H1 (cell line): ENCODE results near the gene ASCC1. TPM values are rescaled to one million over a fixed set of nuclear protein-coding genes. Genes with fewer than 3 reads are reported as not detected.

Experiments
- CTCF ChIA-PET: fragments of 300-600 bp; sonication (Branson Sonifier 250); formaldehyde crosslinking; loops from one replicate; lab custom pipeline; 2021; ENCODE audit not compliant: partially characterized antibody; lab: Charles Lee
- POLR2A ChIA-PET: fragments of 300-600 bp; sonication (Branson Sonifier 250); formaldehyde crosslinking; loops from one replicate; lab custom pipeline; 2021; ENCODE audit warnings: inconsistent platforms; ENCODE audit not compliant: partially characterized antibody; lab: Charles Lee
- DNase-seq, 2 experiments: peaks; one replicate each; pipeline versions ENCODE4 v3.0.0 to v3.0.0-alpha.2; 2010 to 2022; ENCODE audit warnings: low spot score in 2 of 2, low read depth in 1 of 2, mixed read lengths in 1 of 2
- FAIRE-seq: peaks from 2 replicates; lab custom pipeline; 2011; peaks lifted over from hg19 to GRCh38; lab: Jason Lieb, UNC
- H2AFZ ChIP-seq: 2 replicates; pipeline ENCODE4 v1.8.1; 2012; ENCODE audit warnings: low read length, inconsistent platforms
- H2AK5ac ChIP-seq: 2 replicates; pipeline ENCODE4 v1.6.1; 2013; ENCODE audit warnings: low read depth, low read length
- H2BK120ac ChIP-seq: replicated peaks from 2 replicates; pipeline ENCODE3; 2013; ENCODE audit warnings: low read depth, low read length, inconsistent platforms
- H2BK12ac ChIP-seq: 2 replicates; pipeline ENCODE4 v1.6.1; 2013; ENCODE audit warnings: low read depth, low read length
- H2BK15ac ChIP-seq: 2 replicates; pipeline ENCODE4 v1.6.1; 2013; ENCODE audit warnings: low read length
- H2BK20ac ChIP-seq: 2 replicates; pipeline ENCODE4 v1.6.1; 2013; ENCODE audit warnings: low read length
- H2BK5ac ChIP-seq: 2 replicates; pipeline ENCODE4 v1.6.1; 2013; ENCODE audit warnings: low read depth, low read length
- H3K14ac ChIP-seq: 2 replicates; pipeline ENCODE4 v1.6.1; 2013; ENCODE audit warnings: inconsistent platforms; ENCODE audit not compliant: insufficient read length
- H3K18ac ChIP-seq: 2 replicates; pipeline ENCODE4 v1.6.1; 2013; ENCODE audit warnings: low read length; ENCODE audit errors: extremely low read depth
- H3K23ac ChIP-seq: 2 replicates; pipeline ENCODE4 v1.6.1; 2013; ENCODE audit warnings: inconsistent platforms; ENCODE audit not compliant: insufficient read length
- H3K23me2 ChIP-seq: 2 replicates; pipeline ENCODE4 v1.6.1; 2013; ENCODE audit warnings: low read depth, low read length
- H3K27ac ChIP-seq: 2 replicates; pipeline ENCODE4 v1.6.1; 2011; ENCODE audit warnings: low read depth, low read length, inconsistent platforms
- H3K27me3 ChIP-seq, 4 experiments: replicated peaks in 1 of 4; 1 replicate in 1 of 4; 2 replicates in 3 of 4; pipeline versions ENCODE4 v1.6.1 to v1.8.1; 2011 to 2013; ENCODE audit warnings: low read length in 3 of 4, mild to moderate bottlenecking in 3 of 4, inconsistent platforms in 2 of 4, mixed read lengths in 2 of 4, moderate library complexity in 1 of 4; ENCODE audit not compliant: control insufficient read depth in 3 of 4, insufficient read depth in 3 of 4; ENCODE audit errors: extremely low read depth in 1 of 4
- H3K36me3 ChIP-seq, 4 experiments: 2 replicates each; pipeline versions ENCODE4 v1.6.1 to v1.8.1; 2011 to 2013; ENCODE audit warnings: mild to moderate bottlenecking in 4 of 4, low read length in 3 of 4, moderate library complexity in 2 of 4, control low read depth in 1 of 4, inconsistent platforms in 1 of 4; ENCODE audit not compliant: insufficient read depth in 4 of 4, control insufficient read depth in 2 of 4
- H3K4ac ChIP-seq: replicated peaks from 2 replicates; pipeline ENCODE3; 2013; ENCODE audit warnings: low read length, low read depth, mixed read lengths, inconsistent platforms; ENCODE audit not compliant: insufficient read length
- H3K4me1 ChIP-seq, 4 experiments: replicated peaks in 1 of 4; 1 replicate in 1 of 4; 2 replicates in 3 of 4; pipeline versions ENCODE4 v1.6.1 to v1.8.1; 2011 to 2013; ENCODE audit warnings: low read length in 3 of 4, inconsistent platforms in 2 of 4, mixed read lengths in 1 of 4; ENCODE audit not compliant: insufficient read depth in 4 of 4, control insufficient read depth in 3 of 4
- H3K4me2 ChIP-seq, 2 experiments: 2 replicates each; pipeline versions ENCODE4 v1.6.1 to v1.8.1; 2011 to 2013; ENCODE audit warnings: low read depth in 2 of 2, low read length in 2 of 2, control low read depth in 1 of 2, inconsistent platforms in 1 of 2, mild to moderate bottlenecking in 1 of 2; ENCODE audit not compliant: insufficient read depth in 1 of 2
- H3K4me3 ChIP-seq, 4 experiments: fragments of 200-600, 300-600 bp in 1 of 4; sonication (generic), shearing (Covaris generic), sonication (Bioruptor Twin) in 1 of 4; 2 replicates each; pipeline versions ENCODE4 v1.5.1 to v1.8.1; 2011 to 2016; ENCODE audit warnings: low read length in 4 of 4, low read depth in 3 of 4, control low read depth in 2 of 4, inconsistent platforms in 2 of 4, mild to moderate bottlenecking in 2 of 4, mixed read lengths in 1 of 4, moderate library complexity in 1 of 4; ENCODE audit not compliant: insufficient read depth in 2 of 4; ENCODE audit errors: extremely low read depth in 1 of 4
- H3K56ac ChIP-seq: replicated peaks from 2 replicates; pipeline ENCODE3; 2013; ENCODE audit warnings: low read depth, mild to moderate bottlenecking, mixed read lengths, low read length, inconsistent platforms; ENCODE audit not compliant: insufficient read length
- H3K79me1 ChIP-seq: 2 replicates; pipeline ENCODE4 v1.6.1; 2013; ENCODE audit warnings: low read depth, low read length, control low read depth
- H3K79me2 ChIP-seq, 2 experiments: 2 replicates each; pipeline versions ENCODE4 v1.6.1 to v1.8.1; 2012 to 2013; ENCODE audit warnings: low read length in 2 of 2, mild to moderate bottlenecking in 2 of 2, inconsistent platforms in 1 of 2; ENCODE audit not compliant: insufficient read depth in 2 of 2, control insufficient read depth in 1 of 2
- H3K9ac ChIP-seq, 4 experiments: replicated peaks in 1 of 4; 1 replicate in 1 of 4; 2 replicates in 3 of 4; pipeline versions ENCODE4 v1.6.1 to v1.8.1; 2011 to 2013; ENCODE audit warnings: low read depth in 3 of 4, low read length in 3 of 4, control low read depth in 2 of 4, mild to moderate bottlenecking in 2 of 4, moderate library complexity in 2 of 4, inconsistent platforms in 1 of 4; ENCODE audit errors: extremely low read depth in 1 of 4
- H3K9me3 ChIP-seq, 2 experiments: 2 replicates each; pipeline versions ENCODE4 v1.6.1 to v1.8.1; 2012 to 2013; ENCODE audit warnings: mild to moderate bottlenecking in 2 of 2, moderate library complexity in 2 of 2, control low read depth in 1 of 2, inconsistent platforms in 1 of 2, low read depth in 1 of 2, low read length in 1 of 2, mixed read lengths in 1 of 2; ENCODE audit not compliant: insufficient read depth in 2 of 2
- H4K20me1 ChIP-seq, 2 experiments: replicated peaks in 1 of 2; 2 replicates each; pipeline versions ENCODE3 to v1.8.1; 2011 to 2013; ENCODE audit warnings: inconsistent platforms in 2 of 2, low read length in 2 of 2, mild to moderate bottlenecking in 1 of 2; ENCODE audit not compliant: insufficient read depth in 2 of 2, control insufficient read depth in 1 of 2
- H4K5ac ChIP-seq: 2 replicates; pipeline ENCODE4 v1.6.1; 2013; ENCODE audit warnings: low read length, low read depth, mixed read lengths, inconsistent platforms; ENCODE audit not compliant: insufficient read length
- H4K8ac ChIP-seq: 2 replicates; pipeline ENCODE4 v1.8.0; 2013; ENCODE audit warnings: mild to moderate bottlenecking, moderate library complexity, low read length, inconsistent platforms; ENCODE audit not compliant: insufficient read depth; ENCODE audit errors: extremely low read depth
- H4K91ac ChIP-seq: replicated peaks from 2 replicates; pipeline ENCODE3; 2013; ENCODE audit warnings: low read length, mixed read lengths, inconsistent platforms; ENCODE audit not compliant: insufficient read length
- BRCA1 ChIP-seq: IDR thresholded peaks from 2 replicates; pipeline ENCODE4 v1.6.1; 2012; ENCODE audit warnings: low read depth, low read length, improper control_type of control experiment
- CHD1 ChIP-seq: IDR thresholded peaks from 2 replicates; pipeline ENCODE4 v1.6.1; 2012; ENCODE audit warnings: low read depth, low read length, improper control_type of control experiment
- HDAC2 ChIP-seq, 2 experiments: fragments of 300-600 bp in 1 of 2; sonication (generic) in 1 of 2; IDR thresholded peaks; 2 replicates each; pipeline ENCODE4 v1.6.1; 2011 to 2012; ENCODE audit warnings: low read depth in 2 of 2, low read length in 2 of 2, mild to moderate bottlenecking in 2 of 2, moderate library complexity in 2 of 2, borderline replicate concordance in 1 of 2, inconsistent platforms in 1 of 2
- HDAC6 ChIP-seq: IDR thresholded peaks from one replicate; pipeline ENCODE4 v1.7.1; 2012; ENCODE audit warnings: low read depth, mild to moderate bottlenecking, inconsistent platforms, low read length, moderate library complexity
- JUND ChIP-seq: IDR thresholded peaks from 2 replicates; pipeline ENCODE4 v1.6.1; 2011; ENCODE audit warnings: mild to moderate bottlenecking, improper control_type of control experiment, low read length
- KDM1A ChIP-seq: fragments of 200-600, 300-600 bp; sonication (generic); IDR thresholded peaks from 2 replicates; pipeline ENCODE4 v1.7.1; 2016; ENCODE audit warnings: mild to moderate bottlenecking, low read length, borderline replicate concordance
- KDM5A ChIP-seq: fragments of 200-600 bp; IDR thresholded peaks from 2 replicates; pipeline ENCODE4 v1.7.1; 2012; ENCODE audit warnings: mild to moderate bottlenecking, low read length, inconsistent platforms, mixed read lengths
- MAFK ChIP-seq: IDR thresholded peaks from 2 replicates; pipeline ENCODE4 v1.6.1; 2012; ENCODE audit warnings: low read depth, mild to moderate bottlenecking, improper control_type of control experiment, low read length
- SIRT6 ChIP-seq: IDR thresholded peaks from one replicate; pipeline ENCODE4 v1.7.1; 2012; ENCODE audit warnings: low read length, inconsistent platforms
- SRF ChIP-seq: IDR thresholded peaks from 2 replicates; pipeline ENCODE4 v1.6.1; 2011; ENCODE audit warnings: mild to moderate bottlenecking, low read depth, low read length, moderate library complexity
- ZNF274 ChIP-seq: IDR thresholded peaks from 2 replicates; pipeline ENCODE4 v1.7.0; 2012; ENCODE audit warnings: low read length, borderline replicate concordance; ENCODE audit errors: extremely low read depth
- whole genome bisulfite sequencing, 2 experiments: shearing (Covaris generic) in 1 of 2; methylation state at CpG; one replicate each; pipeline versions ENCODE4 v1.1.6 to v1.1.7; 2013 to 2015; ENCODE audit warnings: low lambda C conversion rate in 2 of 2, mixed read lengths in 2 of 2, inconsistent platforms in 1 of 2, low coverage in 1 of 2, missing lambda C conversion rate in 1 of 2; ENCODE audit not compliant: insufficient replicate concordance in 2 of 2, insufficient coverage in 1 of 2, insufficient read length in 1 of 2; ENCODE audit errors: extremely low coverage in 1 of 2, missing lambda C conversion rate in 1 of 2; 5-methylcytosine and 5-hydroxymethylcytosine counted together
- polyA plus RNA-seq, 7 experiments: library from polyadenylated mRNA; depleted of rRNA in 3 of 7; stranded (reverse) in 5 of 7; unstranded in 2 of 7; fragments of >200 nt in 5 of 7; fragments of 200-250 nt in 2 of 7; gene quantifications; 1 replicate in 5 of 7; 2 replicates in 1 of 7; 4 replicates in 1 of 7; pipeline versions ENCODE4 v1.2.1 to v1.2.3, GENCODE V29; 2011 to 2013; ENCODE audit warnings: missing spikeins in 2 of 7, mixed read lengths in 2 of 7
- total RNA-seq: library from RNA; stranded (reverse); fragmentation: NEBNext Ultra II Directional; extraction: Animal tissue kit (Norgen Biotek cat#: 25700); gene quantifications from 2 replicates; pipeline ENCODE4 v1.2.1, GENCODE V29; 2021
- TF ChIP-seq, protein P1 (sequence below): IDR thresholded peaks from 2 replicates; pipeline ENCODE4 v1.6.1; 2011; ENCODE audit warnings: low read depth, mild to moderate bottlenecking, low read length; ENCODE audit not compliant: insufficient read depth

Gene ASCC1
- total and polyA plus RNA-seq, 2 of the 8 experiments (the other 6 are each of a cell fraction or from before 2014, with no cell fraction given), result 25.6 to 35.8 TPM

DNA sequence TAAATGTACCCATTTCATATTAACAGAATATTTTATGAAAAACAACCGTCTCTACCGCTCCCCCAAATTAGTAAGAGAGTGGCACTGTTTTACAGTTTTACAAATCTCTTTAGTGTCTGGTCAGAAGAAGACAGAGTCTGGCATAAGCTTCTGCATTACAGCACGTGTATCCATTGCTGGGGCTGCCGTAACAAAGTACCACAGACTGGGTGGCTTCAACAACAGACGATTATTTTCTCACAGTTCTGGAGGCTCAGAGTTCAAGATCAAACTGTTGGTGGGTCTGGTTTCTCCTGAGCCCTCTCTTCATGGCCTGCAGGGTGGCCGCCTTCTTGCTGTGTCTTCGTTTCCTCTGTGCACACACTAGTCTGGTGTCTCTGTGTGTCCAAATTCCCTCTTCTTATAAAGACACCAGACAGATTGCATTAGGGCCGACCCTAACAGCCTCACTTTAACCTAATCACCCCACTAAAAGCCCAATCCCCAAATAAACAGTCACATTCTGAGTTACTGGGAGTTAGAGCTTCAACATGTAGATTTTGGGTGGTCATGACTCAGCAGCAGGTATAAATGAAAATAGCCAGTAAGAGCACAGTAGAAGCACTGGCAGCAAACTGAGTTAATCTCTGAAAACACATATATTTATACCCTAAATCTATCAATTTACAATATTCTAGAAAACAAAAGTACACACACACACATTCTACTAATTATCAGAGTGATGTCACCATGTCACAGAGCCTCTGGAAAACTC, 123.7 kb downstream of the ASCC1 start:
- Histone ChIP-seq H4K5ac (no peak overlapping the region), H3K27ac (no peak overlapping the region), H3K56ac (no peak overlapping the region), H3K9ac (no peak overlapping the region), H3K4ac (no peak overlapping the region), H3K36me3 (peaks cover 0 to 7% (median 2%) of the 10 kb centered on the region in 4 experiments; a peak in 4 of 8 replicates), H4K8ac (no peak overlapping the region), H3K9me3 (no peaks in the 10 kb centered on the region), H2BK12ac (no peak overlapping the region), H3K4me2 (no peak overlapping the region), H2BK5ac (no peak overlapping the region), H4K20me1 (no peaks in the 10 kb centered on the region), H3K27me3 (peaks cover 11 to 24% (median 20%) of the 10 kb centered on the region in 4 experiments), H2AK5ac (no peak overlapping the region), H3K79me2 (no peaks in the 10 kb centered on the region), H3K79me1 (no peaks in the 10 kb centered on the region), H3K23ac (no peak overlapping the region), H3K4me1 (peaks cover 3 to 11% (median 6%) of the 10 kb centered on the region in 4 experiments; a peak in 6 of 7 replicates), H2BK20ac (no peak overlapping the region), H3K18ac (no peak overlapping the region), H3K23me2 (peaks cover 7% of the 10 kb centered on the region; the same call in 1 of the 2 replicates), H3K14ac (no peak overlapping the region), H2AFZ (no peak overlapping the region), H2BK120ac (no peak overlapping the region), H4K91ac (no peak overlapping the region), H2BK15ac (no peak overlapping the region), H3K4me3 (no peak overlapping the region)
- FAIRE-seq (no peak), DNase-seq (no peak)
- ChIA-PET POLR2A (interaction anchor here (0.6 kb wide), 1 partner anchor 158 kb away, joined by 3 read pairs; no protein-coding TSS in a partner anchor), CTCF (interaction anchor here (0.6 to 1.7 kb wide), 2 partner anchors 114 to 254 kb away, joined by 3 to 4 read pairs; no protein-coding TSS in a partner anchor)
- WGBS, 2 experiments, result 94% methylated on average over 8 of the region's 8 CpGs; no CpG with 5 or more reads in 1 of the 2 experiments
- TF ChIP-seq ZNF274 (no peak), KDM5A (no peak), CHD1 (no peak), SRF (no peak), MAFK (no peak), HDAC6 (no peak), HDAC2 (IDR thresholded peaks at IDR 0.05; ENCODE audit: borderline replicate concordance in 1 of 2, low read depth in 2 of 2, low read length in 2 of 2) (no peak), SIRT6 (no peak), JUND (no peak), KDM1A (no peak), BRCA1 (no peak)
- TF ChIP-seq, protein P1, sequence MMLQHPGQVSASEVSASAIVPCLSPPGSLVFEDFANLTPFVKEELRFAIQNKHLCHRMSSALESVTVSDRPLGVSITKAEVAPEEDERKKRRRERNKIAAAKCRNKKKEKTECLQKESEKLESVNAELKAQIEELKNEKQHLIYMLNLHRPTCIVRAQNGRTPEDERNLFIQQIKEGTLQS, result no peak
